Endometrial microvascular endothelial cells (primary cell): Measurements from ENCODE around the gene OR51I2. TPM values are rescaled to one million over a fixed set of nuclear protein-coding genes. Genes with fewer than 3 reads are reported as not detected.

ENCODE experiments used
- in situ Hi-C: cut with HindIII; loops from 2 replicates; pipeline ENCODE4 v1.10.0; 2017; ENCODE audit warnings: low sequenced_read_pairs, low pct_unique_long_range_greater_than_20kb; ENCODE audit errors: inconsistent ontology term
- total RNA-seq: library from RNA; depleted of rRNA; stranded (reverse); fragments of >200 nt; gene quantifications from one replicate; pipeline ENCODE4 v1.2.3, GENCODE V29; 2015; ENCODE audit errors: inconsistent ontology term

Gene OR51I2
- total RNA-seq, 1 donor from 2014 or later: not detected

- in situ Hi-C loops: no loop called here
Measured at GRCh38 chr11:5504403-5504921, 55.3 kb downstream of the OR51I2 start.

GRCh38 chr11:5505363-5506048 lies 56.4 kb downstream of the OR51I2 start:
- in situ Hi-C loops: no loop called here

Other genes with a start within 250 kb of the OR51I2 start
- gene OR51V1, start 248.6 kb upstream of the OR51I2 start, total RNA-seq: not detected
- not detected for gene HBB, start 222.3 kb upstream of the OR51I2 start, total RNA-seq
- not detected for gene HBD, start 214.8 kb upstream of the OR51I2 start, total RNA-seq
- not detected for gene HBG1, start 199.5 kb upstream of the OR51I2 start, total RNA-seq
- not detected for gene HBG2, start 194.5 kb upstream of the OR51I2 start, total RNA-seq
- not detected for gene HBE1, start 179.4 kb upstream of the OR51I2 start, total RNA-seq
- gene OR51B4, start 147.4 kb upstream of the OR51I2 start, total RNA-seq: not detected
- gene OR51B2, start 125.0 kb upstream of the OR51I2 start, total RNA-seq: not detected
- not detected for gene OR51B5, start 105.8 kb upstream of the OR51I2 start, total RNA-seq
- not detected for gene OR51B6, start 97.8 kb upstream of the OR51I2 start, total RNA-seq
- not detected for gene OR51M1, start 65.5 kb upstream of the OR51I2 start, total RNA-seq
- gene OR51Q1, start 27.2 kb upstream of the OR51I2 start, total RNA-seq: not detected
- not detected for gene OR51I1, start 7.8 kb upstream of the OR51I2 start, total RNA-seq
- gene OR52D1, start 39.4 kb downstream of the OR51I2 start, total RNA-seq: not detected
- not detected for gene UBQLN3, start 60.6 kb downstream of the OR51I2 start, total RNA-seq
- gene UBQLNL, start 67.4 kb downstream of the OR51I2 start, total RNA-seq: not detected
- not detected for gene OR52H1, start 99.2 kb downstream of the OR51I2 start, total RNA-seq
- gene OR52B6, start 131.6 kb downstream of the OR51I2 start, total RNA-seq: not detected
- 9.7 TPM for gene TRIM6, start 147.3 kb downstream of the OR51I2 start, total RNA-seq
- 11.8 TPM for gene TRIM34, start 175.7 kb downstream of the OR51I2 start, total RNA-seq
- 55.4 TPM for gene TRIM5, start 235.8 kb downstream of the OR51I2 start, total RNA-seq
- 112 TPM for gene TRIM22, start 240.5 kb downstream of the OR51I2 start, total RNA-seq